GM12878 (cell line): ENCODE measurements around the gene SORCS2. TPM values are rescaled to one million over a fixed set of nuclear protein-coding genes. Genes with fewer than 3 reads are reported as not detected.

Experiments
- ATAC-seq: fragments of 200-7000 bp; cut with Tn5 transposase; 3 replicates; pipeline ENCODE4 v1.9.1; 2020; ENCODE audit warnings: mild to moderate bottlenecking, moderate library complexity
- BruUV-seq: library from RNA; stranded (reverse); fragments of 400-500 nt; replicated peaks from 2 replicates; lab custom pipeline; 2021; lab: Mats Ljungman, UMichigan
- CTCF ChIA-PET: fragments of 300-600 bp; sonication (Branson Sonifier 250); formaldehyde crosslinking; extraction: SDS; loops from one replicate; lab custom pipeline; 2021; ENCODE audit warnings: inconsistent platforms; lab: Yijun Ruan, JAX
- POLR2A ChIA-PET: fragments of 350-600 bp; formaldehyde crosslinking; extraction: SDS; loops from one replicate; lab custom pipeline; 2021; ENCODE audit warnings: inconsistent platforms; lab: Charles Lee
- RAD21 ChIA-PET: fragments of 300-600 bp; sonication (Branson Sonifier 250); formaldehyde crosslinking; loops from one replicate; lab custom pipeline; 2023; ENCODE audit warnings: antibody characterized with exemption; ENCODE audit not compliant: unreplicated experiment; lab: Charles Lee
- SMC1A ChIA-PET: fragments of 300-600 bp; sonication (Branson Sonifier 250); formaldehyde crosslinking; loops from one replicate; lab custom pipeline; 2023; ENCODE audit not compliant: unreplicated experiment, uncharacterized antibody; lab: Charles Lee
- DNase-seq: peaks from one replicate; pipeline ENCODE4 v3.0.0-alpha.2; 2011; ENCODE audit warnings: low read depth, low spot score
- FAIRE-seq: peaks from 3 replicates; lab custom pipeline; 2011; peaks lifted over from hg19 to GRCh38; lab: Jason Lieb, UNC
- H2AFZ ChIP-seq: 2 replicates; pipeline ENCODE4 v1.6.0; 2011; ENCODE audit warnings: low read depth, low read length, control low read depth; ENCODE audit not compliant: control insufficient read depth
- H3K27ac ChIP-seq: 2 replicates; pipeline ENCODE4 v1.5.1; 2011; ENCODE audit warnings: control low read depth; ENCODE audit not compliant: control insufficient read depth, insufficient read depth
- H3K27me3 ChIP-seq, 2 experiments: replicated peaks in 1 of 2; 2 replicates each; pipeline versions ENCODE4 v1.6.0 to v1.6.1; 2011; ENCODE audit warnings: low read length in 1 of 2; ENCODE audit not compliant: control insufficient read depth in 2 of 2, insufficient read depth in 2 of 2
- H3K36me3 ChIP-seq, 2 experiments: 2 replicates each; pipeline ENCODE4 v1.5.1; 2011; ENCODE audit warnings: low read length in 1 of 2; ENCODE audit not compliant: control insufficient read depth in 2 of 2, insufficient read depth in 2 of 2
- H3K4me1 ChIP-seq: 2 replicates; pipeline ENCODE4 v1.6.1; 2011; ENCODE audit warnings: mild to moderate bottlenecking, low read length, moderate library complexity, mixed read lengths; ENCODE audit not compliant: control insufficient read depth, insufficient read depth
- H3K4me2 ChIP-seq: 2 replicates; pipeline ENCODE4 v1.6.0; 2011; ENCODE audit warnings: control low read depth; ENCODE audit not compliant: control insufficient read depth, insufficient read depth
- H3K4me3 ChIP-seq: fragments of 200-600 bp; sonication (generic); 2 replicates; pipeline ENCODE4 v1.5.1; 2016
- H3K79me2 ChIP-seq: 2 replicates; pipeline ENCODE4 v1.6.0; 2011; ENCODE audit warnings: low read length; ENCODE audit not compliant: control insufficient read depth, insufficient read depth
- H3K9ac ChIP-seq: 2 replicates; pipeline ENCODE4 v1.8.0; 2011; ENCODE audit warnings: low read length, control low read depth, mixed read lengths; ENCODE audit not compliant: control insufficient read depth, insufficient read depth
- H3K9me3 ChIP-seq: replicated peaks from 3 replicates; pipeline ENCODE4 v1.5.1; 2011; ENCODE audit warnings: mild to moderate bottlenecking, low read length; ENCODE audit not compliant: control insufficient read depth, insufficient read depth
- H4K20me1 ChIP-seq: 2 replicates; pipeline ENCODE4 v1.6.0; 2011; ENCODE audit not compliant: control insufficient read depth, insufficient read depth
- BHLHE40 ChIP-seq, 2 experiments: fragments of 450-650 bp in 1 of 2; IDR thresholded peaks; 2 replicates each; pipeline ENCODE4 v1.6.1; 2011 to 2017; ENCODE audit warnings: low read depth in 2 of 2, borderline replicate concordance in 1 of 2, improper control_type of control experiment in 1 of 2, low read length in 1 of 2, mild to moderate bottlenecking in 1 of 2
- CBX3 ChIP-seq: fragments of 200-600 bp; sonication (generic); IDR thresholded peaks from 2 replicates; pipeline ENCODE4 v1.6.1; 2016; ENCODE audit warnings: low read depth, borderline replicate concordance
- CBX5 ChIP-seq: sonication (generic); IDR thresholded peaks from 2 replicates; pipeline ENCODE4 v1.6.1; 2016; ENCODE audit warnings: low read depth, moderate library complexity, mild to moderate bottlenecking, inconsistent platforms
- FOS ChIP-seq: IDR thresholded peaks from 3 replicates; pipeline ENCODE4 v1.6.1; 2011; ENCODE audit warnings: borderline replicate concordance; ENCODE audit not compliant: insufficient read length; ENCODE audit errors: extremely low read depth
- MTA3 ChIP-seq: IDR thresholded peaks from 2 replicates; pipeline ENCODE4 v1.6.1; 2012; ENCODE audit warnings: low read length, inconsistent platforms, borderline replicate concordance
- MYB ChIP-seq: fragments of 150-350 bp; IDR thresholded peaks from 2 replicates; pipeline ENCODE4 v1.6.1; 2014; ENCODE audit warnings: mild to moderate bottlenecking, low read depth, low read length, borderline replicate concordance
- MYC ChIP-seq: IDR thresholded peaks from 2 replicates; pipeline ENCODE4 v1.6.1; 2011; ENCODE audit warnings: mild to moderate bottlenecking, low read length, moderate library complexity, inconsistent platforms; ENCODE audit not compliant: insufficient read depth, insufficient replicate concordance, insufficient read length, severe bottlenecking
- NBN ChIP-seq: fragments of 450-650 bp; IDR thresholded peaks from 2 replicates; pipeline ENCODE4 v1.6.1; 2016
- NR2C2 ChIP-seq: IDR thresholded peaks from 2 replicates; pipeline ENCODE4 v1.6.1; 2011; ENCODE audit warnings: borderline replicate concordance, low read depth; ENCODE audit not compliant: control insufficient read depth, insufficient read length
- RUNX3 ChIP-seq: IDR thresholded peaks from 2 replicates; pipeline ENCODE4 v1.6.1; 2012; ENCODE audit warnings: low read length, inconsistent platforms
- SREBF2 ChIP-seq: IDR thresholded peaks from 2 replicates; pipeline ENCODE4 v1.6.1; 2012; ENCODE audit warnings: mild to moderate bottlenecking, low read length
- TCF3 ChIP-seq: IDR thresholded peaks from 2 replicates; pipeline ENCODE4 v1.6.1; 2012; ENCODE audit warnings: low read depth, mild to moderate bottlenecking, low read length, borderline replicate concordance; ENCODE audit not compliant: insufficient read depth
- ZNF384 ChIP-seq: IDR thresholded peaks from 2 replicates; pipeline ENCODE4 v1.6.1; 2012; ENCODE audit warnings: low read depth, mild to moderate bottlenecking, low read length, improper control_type of control experiment, borderline replicate concordance
- WGBS: methylation state at CpG from one replicate; pipeline ENCODE4 v1.1.6; 2016; ENCODE audit warnings: low lambda C conversion rate; ENCODE audit not compliant: insufficient replicate concordance, insufficient coverage; ENCODE audit errors: missing lambda C conversion rate; 5-methylcytosine and 5-hydroxymethylcytosine counted together
- in situ Hi-C: fragments of 300-500 bp; cut with MboI; formaldehyde crosslinking; loops from 9 replicates; pipeline ENCODE4 v1.14.3; 2018; ENCODE audit warnings: mixed read lengths
- intact Hi-C: fragments of 100-400 bp; cut with micrococcal nuclease; formaldehyde crosslinking; loops from one replicate; pipeline ENCODE4 v1.14.2; 2022; ENCODE audit not compliant: unreplicated experiment
- polyA plus RNA-seq, 11 experiments: library from polyadenylated mRNA; depleted of rRNA in 4 of 11; unstranded in 6 of 11; stranded (reverse) in 5 of 11; fragments of >200 nt; fragmentation: Nextera tagmentation in 4 of 11; fragmentation: Illumina TruSeq in 1 of 11; extraction: Ambion mirVana in 4 of 11; extraction: Trizol in 1 of 11; gene quantifications; 1 replicate in 1 of 11; 2 replicates in 10 of 11; pipeline versions ENCODE4 v1.2.1 to v1.2.3, GENCODE V29; 2011 to 2016; ENCODE audit warnings: inconsistent platforms in 2 of 11, missing spikeins in 2 of 11, low read depth in 1 of 11
- total RNA-seq, 4 experiments: library from RNA; depleted of rRNA in 3 of 4; stranded (reverse); fragments of >200 nt in 3 of 4; fragmentation: Illumina TruSeq in 1 of 4; extraction: Trizol in 1 of 4; gene quantifications; 2 replicates each; pipeline versions ENCODE4 v1.2.1 to v1.2.3, GENCODE V29; 2013 to 2021
- TF ChIP-seq, protein P1 (sequence below): IDR thresholded peaks from 2 replicates; pipeline ENCODE4 v1.6.1; 2011; ENCODE audit warnings: mild to moderate bottlenecking, low read depth, low read length, moderate library complexity; ENCODE audit not compliant: insufficient replicate concordance
- TF ChIP-seq, protein P2 (sequence below), 3 experiments: IDR thresholded peaks in 2 of 3; conservative IDR thresholded peaks in 1 of 3; 2 replicates each; pipeline ENCODE4 v1.5.1; 2011; ENCODE audit warnings: low read depth in 3 of 3, low read length in 3 of 3, mild to moderate bottlenecking in 3 of 3, control low read depth in 2 of 3, moderate library complexity in 2 of 3, inconsistent platforms in 1 of 3, mixed read lengths in 1 of 3; ENCODE audit not compliant: control insufficient read depth in 2 of 3, insufficient read depth in 1 of 3; ENCODE audit errors: extremely low read depth in 1 of 3

The SORCS2 gene
- total and polyA plus RNA-seq, 10 of the 15 experiments (the other 5 are each of a cell fraction or from before 2014, with no cell fraction given), result 0.01 to 0.15 (median 0.05) TPM; not detected in 5

DNA sequence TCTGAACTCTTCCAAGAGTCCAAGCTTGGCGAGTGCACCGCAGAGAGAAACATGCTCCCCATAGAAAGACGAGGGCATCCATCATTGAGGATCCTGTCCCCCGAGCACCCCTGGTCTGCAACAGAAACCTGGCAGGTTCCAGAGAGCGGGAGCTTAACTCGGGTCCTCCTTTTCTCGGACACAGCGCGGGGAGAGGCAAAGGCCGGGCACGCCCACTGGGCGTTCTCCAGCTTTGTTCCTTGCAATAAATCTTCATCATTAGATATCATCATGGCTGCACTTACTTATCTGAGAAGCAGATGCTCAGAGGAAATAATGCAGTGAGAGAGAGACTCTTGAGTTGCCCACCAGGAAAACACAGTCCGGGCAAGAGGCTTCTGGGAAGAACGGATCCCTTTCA is 332.5 kb downstream of the SORCS2 start:
- ATAC-seq (no peak), FAIRE-seq (no peak), DNase-seq (no peak)
- Histone ChIP-seq H2AFZ (no peak overlapping the region), H3K27me3 (peaks cover 0 to 4% of the 10 kb centered on the region in 2 experiments; a peak in 2 of 4 replicates), H3K4me1 (no peaks in the 10 kb centered on the region), H3K79me2 (no peaks in the 10 kb centered on the region), H3K9me3 (no peaks in the 10 kb centered on the region), H3K4me3 (no peak overlapping the region), H3K36me3 (no peaks in the 10 kb centered on the region), H3K9ac (no peak overlapping the region), H4K20me1 (no peaks in the 10 kb centered on the region), H3K27ac (no peak overlapping the region), H3K4me2 (no peak overlapping the region)
- intact Hi-C loops (no loop called here), in situ Hi-C loops (no loop called here)
- ChIA-PET SMC1A (no interaction called here), RAD21 (no interaction called here), POLR2A (no interaction called here), CTCF (no interaction called here)
- BruUV-seq, result no TSS peak
- WGBS, result 37% methylated on average over 14 of the region's 14 CpGs
- TF ChIP-seq NBN (no peak), RUNX3 (no peak), BHLHE40 (IDR thresholded peaks at IDR 0.05; ENCODE audit: borderline replicate concordance in 1 of 2, low read depth in 2 of 2, low read length in 1 of 2) (no peak), TCF3 (no peak), FOS (no peak), CBX5 (no peak)

DNA sequence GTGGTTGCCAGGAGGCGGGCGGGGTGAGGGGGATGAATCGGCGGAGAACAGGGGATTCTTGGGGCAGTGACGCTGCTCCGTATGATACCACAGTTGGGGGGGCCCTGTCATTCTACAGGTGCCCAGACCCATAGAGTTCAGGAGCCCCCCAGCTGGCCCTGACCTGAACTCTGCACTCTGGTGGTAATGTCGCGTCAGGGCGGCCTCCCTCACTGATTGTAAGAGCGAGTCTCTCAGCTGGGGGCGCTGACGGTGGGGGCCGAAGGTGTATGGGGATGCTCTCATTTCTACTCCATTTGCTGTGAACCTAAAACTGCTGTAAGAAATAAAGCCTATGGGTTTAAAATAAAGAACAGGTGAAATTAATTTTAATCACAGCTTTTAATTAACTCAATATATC is 334.2 kb downstream of the SORCS2 start:
- H3K9me3 ChIP-seq, result no peaks in the 10 kb centered on the region
- no peak overlapping the region for H2AFZ ChIP-seq
- DNase-seq (no peak), ATAC-seq (no peak), FAIRE-seq (no peak)
- ChIA-PET SMC1A (no interaction called here), POLR2A (no interaction called here), RAD21 (no interaction called here), CTCF (no interaction called here)
- no peak overlapping the region for H3K9ac ChIP-seq
- H3K79me2 ChIP-seq, result no peaks in the 10 kb centered on the region
- intact Hi-C loops (no loop called here), in situ Hi-C loops (no loop called here)
- peaks cover 0 to 2% of the 10 kb centered on the region in 2 experiments; a peak in 1 of 4 replicates for H3K27me3 ChIP-seq
- H3K4me3 ChIP-seq, result no peak overlapping the region
- 75% methylated on average over 13 of the region's 13 CpGs for WGBS
- H4K20me1 ChIP-seq, result no peaks in the 10 kb centered on the region
- no peak overlapping the region for H3K27ac ChIP-seq
- no TSS peak for BruUV-seq
- no peaks in the 10 kb centered on the region for H3K4me1 ChIP-seq
- H3K36me3 ChIP-seq, result no peaks in the 10 kb centered on the region
- H3K4me2 ChIP-seq, result no peak overlapping the region
- TF ChIP-seq, protein P1, sequence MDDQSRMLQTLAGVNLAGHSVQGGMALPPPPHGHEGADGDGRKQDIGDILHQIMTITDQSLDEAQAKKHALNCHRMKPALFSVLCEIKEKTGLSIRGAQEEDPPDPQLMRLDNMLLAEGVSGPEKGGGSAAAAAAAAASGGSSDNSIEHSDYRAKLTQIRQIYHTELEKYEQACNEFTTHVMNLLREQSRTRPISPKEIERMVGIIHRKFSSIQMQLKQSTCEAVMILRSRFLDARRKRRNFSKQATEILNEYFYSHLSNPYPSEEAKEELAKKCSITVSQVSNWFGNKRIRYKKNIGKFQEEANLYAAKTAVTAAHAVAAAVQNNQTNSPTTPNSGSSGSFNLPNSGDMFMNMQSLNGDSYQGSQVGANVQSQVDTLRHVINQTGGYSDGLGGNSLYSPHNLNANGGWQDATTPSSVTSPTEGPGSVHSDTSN, result no peak
- no peak for TF ChIP-seq ZNF384
- no peak for TF ChIP-seq MTA3
- no peak for TF ChIP-seq SREBF2
- no peak for TF ChIP-seq NR2C2
- no peak for TF ChIP-seq MYC
- TF ChIP-seq, protein P2, sequence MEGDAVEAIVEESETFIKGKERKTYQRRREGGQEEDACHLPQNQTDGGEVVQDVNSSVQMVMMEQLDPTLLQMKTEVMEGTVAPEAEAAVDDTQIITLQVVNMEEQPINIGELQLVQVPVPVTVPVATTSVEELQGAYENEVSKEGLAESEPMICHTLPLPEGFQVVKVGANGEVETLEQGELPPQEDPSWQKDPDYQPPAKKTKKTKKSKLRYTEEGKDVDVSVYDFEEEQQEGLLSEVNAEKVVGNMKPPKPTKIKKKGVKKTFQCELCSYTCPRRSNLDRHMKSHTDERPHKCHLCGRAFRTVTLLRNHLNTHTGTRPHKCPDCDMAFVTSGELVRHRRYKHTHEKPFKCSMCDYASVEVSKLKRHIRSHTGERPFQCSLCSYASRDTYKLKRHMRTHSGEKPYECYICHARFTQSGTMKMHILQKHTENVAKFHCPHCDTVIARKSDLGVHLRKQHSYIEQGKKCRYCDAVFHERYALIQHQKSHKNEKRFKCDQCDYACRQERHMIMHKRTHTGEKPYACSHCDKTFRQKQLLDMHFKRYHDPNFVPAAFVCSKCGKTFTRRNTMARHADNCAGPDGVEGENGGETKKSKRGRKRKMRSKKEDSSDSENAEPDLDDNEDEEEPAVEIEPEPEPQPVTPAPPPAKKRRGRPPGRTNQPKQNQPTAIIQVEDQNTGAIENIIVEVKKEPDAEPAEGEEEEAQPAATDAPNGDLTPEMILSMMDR (IDR thresholded peaks at IDR 0.05 in 2 of 3, conservative IDR thresholded peaks at IDR 0.05 in 1 of 3; ENCODE audit: control insufficient read depth in 2 of 3, extremely low read depth in 1 of 3, insufficient read depth in 1 of 3, low read depth in 3 of 3, low read length in 3 of 3), result no peak
- TF ChIP-seq MYB, result no peak
- no peak for TF ChIP-seq CBX3
